H1 (cell line): ENCODE data around the gene ZNF692. TPM values are rescaled to one million over a fixed set of nuclear protein-coding genes. Genes with fewer than 3 reads are reported as not detected.

Experiments
- BRCA1 ChIP-seq: IDR thresholded peaks from 2 replicates; pipeline ENCODE4 v1.6.1; 2012; ENCODE audit warnings: low read depth, low read length, improper control_type of control experiment
- CTBP2 ChIP-seq: IDR thresholded peaks from 2 replicates; pipeline ENCODE4 v1.7.0; 2011; ENCODE audit warnings: borderline replicate concordance, mild to moderate bottlenecking, moderate library complexity, mixed read lengths, low read length; ENCODE audit not compliant: insufficient read depth, insufficient read length
- GABPA ChIP-seq: IDR thresholded peaks from 2 replicates; pipeline ENCODE4 v1.6.1; 2011; ENCODE audit warnings: mild to moderate bottlenecking, low read length, moderate library complexity, borderline replicate concordance; ENCODE audit not compliant: insufficient read depth
- NANOG ChIP-seq: IDR thresholded peaks from 2 replicates; pipeline ENCODE4 v1.6.1; 2011; ENCODE audit warnings: low read length, low read depth, mild to moderate bottlenecking, inconsistent platforms; ENCODE audit not compliant: insufficient read depth, poor library complexity, severe bottlenecking
- POLR2AphosphoS5 ChIP-seq: IDR thresholded peaks from 2 replicates; pipeline ENCODE4 v1.6.1; 2011; ENCODE audit warnings: low read depth, low read length
- RXRA ChIP-seq: IDR thresholded peaks from 2 replicates; pipeline ENCODE4 v1.6.1; 2011; ENCODE audit warnings: low read depth, mild to moderate bottlenecking, low read length, moderate library complexity; ENCODE audit not compliant: insufficient read depth
- SIX5 ChIP-seq: IDR thresholded peaks from 2 replicates; pipeline ENCODE4 v1.6.1; 2011; ENCODE audit warnings: mild to moderate bottlenecking, low read depth, low read length
- SP1 ChIP-seq: IDR thresholded peaks from 2 replicates; pipeline ENCODE4 v1.6.1; 2011; ENCODE audit warnings: low read depth, low read length
- SRF ChIP-seq: IDR thresholded peaks from 2 replicates; pipeline ENCODE4 v1.6.1; 2011; ENCODE audit warnings: mild to moderate bottlenecking, low read depth, low read length, moderate library complexity
- polyA plus RNA-seq, 7 experiments: library from polyadenylated mRNA; depleted of rRNA in 3 of 7; stranded (reverse) in 5 of 7; unstranded in 2 of 7; fragments of >200 nt in 5 of 7; fragments of 200-250 nt in 2 of 7; gene quantifications; 1 replicate in 5 of 7; 2 replicates in 1 of 7; 4 replicates in 1 of 7; pipeline versions ENCODE4 v1.2.1 to v1.2.3, GENCODE V29; 2011 to 2013; ENCODE audit warnings: missing spikeins in 2 of 7, mixed read lengths in 2 of 7
- total RNA-seq: library from RNA; stranded (reverse); fragmentation: NEBNext Ultra II Directional; extraction: Animal tissue kit (Norgen Biotek cat#: 25700); gene quantifications from 2 replicates; pipeline ENCODE4 v1.2.1, GENCODE V29; 2021
- TF ChIP-seq, protein P1 (sequence below), 3 experiments: IDR thresholded peaks; 1 replicate in 2 of 3; 2 replicates in 1 of 3; pipeline versions ENCODE4 v1.5.1 to v1.6.1; 2011; ENCODE audit warnings: low read length in 3 of 3, mild to moderate bottlenecking in 3 of 3, inconsistent platforms in 2 of 3, low read depth in 1 of 3, moderate library complexity in 1 of 3; ENCODE audit not compliant: insufficient read depth in 1 of 3; ENCODE audit errors: control extremely low read depth in 1 of 3
- TF ChIP-seq, protein P2 (sequence below): IDR thresholded peaks from 2 replicates; pipeline ENCODE4 v1.6.1; 2012; ENCODE audit warnings: inconsistent platforms
- TF ChIP-seq, protein P3 (sequence below): IDR thresholded peaks from 2 replicates; pipeline ENCODE4 v1.6.1; 2011; ENCODE audit warnings: low read length, improper control_type of control experiment

ZNF692 gene
- total and polyA plus RNA-seq, 2 of the 8 experiments (the other 6 are each of a cell fraction or from before 2014, with no cell fraction given) = 38.4 to 52.3 TPM

DNA sequence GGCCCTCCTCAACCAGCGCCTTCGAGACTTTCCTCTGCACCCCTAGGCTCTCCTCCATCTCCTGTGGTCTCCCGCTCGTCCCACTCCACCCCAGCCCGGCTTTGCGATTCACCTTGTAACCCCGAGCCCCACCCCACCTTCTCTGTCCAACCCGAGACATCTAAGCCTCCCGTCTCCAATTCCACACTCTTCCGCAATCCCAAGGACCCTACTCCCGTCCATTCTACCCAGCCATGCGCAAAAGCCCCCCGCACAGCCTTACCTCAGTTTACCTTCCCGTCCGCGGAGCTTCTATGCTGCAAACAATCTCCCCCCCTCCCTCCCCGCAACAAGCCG lies 33.3 kb downstream of the ZNF692 start (continued):
- TF ChIP-seq, protein P1, sequence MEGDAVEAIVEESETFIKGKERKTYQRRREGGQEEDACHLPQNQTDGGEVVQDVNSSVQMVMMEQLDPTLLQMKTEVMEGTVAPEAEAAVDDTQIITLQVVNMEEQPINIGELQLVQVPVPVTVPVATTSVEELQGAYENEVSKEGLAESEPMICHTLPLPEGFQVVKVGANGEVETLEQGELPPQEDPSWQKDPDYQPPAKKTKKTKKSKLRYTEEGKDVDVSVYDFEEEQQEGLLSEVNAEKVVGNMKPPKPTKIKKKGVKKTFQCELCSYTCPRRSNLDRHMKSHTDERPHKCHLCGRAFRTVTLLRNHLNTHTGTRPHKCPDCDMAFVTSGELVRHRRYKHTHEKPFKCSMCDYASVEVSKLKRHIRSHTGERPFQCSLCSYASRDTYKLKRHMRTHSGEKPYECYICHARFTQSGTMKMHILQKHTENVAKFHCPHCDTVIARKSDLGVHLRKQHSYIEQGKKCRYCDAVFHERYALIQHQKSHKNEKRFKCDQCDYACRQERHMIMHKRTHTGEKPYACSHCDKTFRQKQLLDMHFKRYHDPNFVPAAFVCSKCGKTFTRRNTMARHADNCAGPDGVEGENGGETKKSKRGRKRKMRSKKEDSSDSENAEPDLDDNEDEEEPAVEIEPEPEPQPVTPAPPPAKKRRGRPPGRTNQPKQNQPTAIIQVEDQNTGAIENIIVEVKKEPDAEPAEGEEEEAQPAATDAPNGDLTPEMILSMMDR (IDR thresholded peaks at IDR 0.05; ENCODE audit: control extremely low read depth in 1 of 3, insufficient read depth in 1 of 3, low read depth in 1 of 3, low read length in 3 of 3) = no peak
- TF ChIP-seq, protein P2, sequence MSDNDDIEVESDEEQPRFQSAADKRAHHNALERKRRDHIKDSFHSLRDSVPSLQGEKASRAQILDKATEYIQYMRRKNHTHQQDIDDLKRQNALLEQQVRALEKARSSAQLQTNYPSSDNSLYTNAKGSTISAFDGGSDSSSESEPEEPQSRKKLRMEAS = no peak
- TF ChIP-seq SP1 = no peak
- no peak for TF ChIP-seq NANOG
- no peak for TF ChIP-seq SRF
- TF ChIP-seq GABPA = no peak
- no peak for TF ChIP-seq SIX5
- TF ChIP-seq POLR2AphosphoS5 = 0 out of 2 replicates have a peak, but pooled peaks have one; percentile 9
- no peak for TF ChIP-seq RXRA
- no peak for TF ChIP-seq BRCA1
- TF ChIP-seq, protein P3, sequence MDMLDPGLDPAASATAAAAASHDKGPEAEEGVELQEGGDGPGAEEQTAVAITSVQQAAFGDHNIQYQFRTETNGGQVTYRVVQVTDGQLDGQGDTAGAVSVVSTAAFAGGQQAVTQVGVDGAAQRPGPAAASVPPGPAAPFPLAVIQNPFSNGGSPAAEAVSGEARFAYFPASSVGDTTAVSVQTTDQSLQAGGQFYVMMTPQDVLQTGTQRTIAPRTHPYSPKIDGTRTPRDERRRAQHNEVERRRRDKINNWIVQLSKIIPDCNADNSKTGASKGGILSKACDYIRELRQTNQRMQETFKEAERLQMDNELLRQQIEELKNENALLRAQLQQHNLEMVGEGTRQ = no peak
- no peak for TF ChIP-seq CTBP2
